ENCODE results near the gene ZDHHC18.

Gene ZDHHC18

DNA sequence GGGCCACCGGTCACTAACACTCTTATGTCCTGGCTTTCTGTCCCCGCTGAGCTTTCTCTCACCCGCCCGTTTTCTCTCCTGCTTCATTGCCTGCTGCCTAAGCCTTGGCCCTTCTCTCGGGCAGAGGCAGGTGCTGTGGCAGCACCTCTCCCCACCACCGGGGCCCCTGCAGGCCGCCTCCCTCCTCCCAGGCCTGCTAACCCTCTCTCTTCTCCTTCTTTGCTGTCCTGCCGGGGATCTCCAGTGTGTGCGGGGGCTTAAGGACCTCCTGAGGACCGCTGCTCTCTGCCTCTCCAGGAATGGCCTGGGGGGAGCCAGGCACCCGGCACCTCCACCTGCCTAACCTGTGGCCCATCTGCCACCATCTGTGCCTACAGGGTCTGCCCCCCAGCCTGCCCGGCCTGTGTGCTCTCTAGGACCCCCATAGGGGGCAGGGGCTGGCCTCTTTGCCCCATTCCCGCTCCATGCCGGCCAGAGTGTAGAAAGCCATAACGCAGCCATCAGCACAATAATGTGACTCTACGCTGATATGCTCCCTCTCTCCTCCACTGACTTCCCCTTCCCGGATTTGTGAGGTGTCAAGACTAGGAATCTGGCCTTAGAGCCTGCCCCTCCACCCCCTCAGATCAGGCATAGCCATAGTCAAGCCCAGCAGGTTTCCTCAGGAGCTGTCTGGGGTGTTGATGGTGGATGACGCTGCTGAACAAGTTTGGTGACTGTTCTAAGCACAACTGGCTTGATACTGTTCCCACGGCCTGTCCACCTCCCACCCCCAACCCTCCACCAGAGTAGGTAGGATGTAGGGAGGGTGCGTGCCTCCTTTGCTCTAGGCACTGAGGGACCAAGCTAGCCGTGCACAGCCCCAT lies 30.3 kb downstream of the ZDHHC18 start:
- Histone ChIP-seq H3K4me3 (no peak overlapping the region), H3K9me3 (ENCODE audit: low read depth, low read length) (no peaks in the 10 kb centered on the region), H3K36me3 (ENCODE audit: insufficient read depth, low read length) (peaks cover 15% of the 10 kb centered on the region; the same call in 1 of the 2 replicates), H3K27ac (no peak overlapping the region), H3K9ac (ENCODE audit: insufficient read length) (no peak overlapping the region)
- no peak for TF ChIP-seq FOXP2 (optimal IDR thresholded peaks at IDR 0.05; ENCODE audit: control extremely low read depth, extremely low read length, insufficient read depth)
- TF ChIP-seq EZH2 (IDR thresholded peaks at IDR 0.05) = no peak
- no peak for TF ChIP-seq POLR2AphosphoS5 (IDR thresholded peaks at IDR 0.05; ENCODE audit: borderline replicate concordance, low read depth, low read length)
- no peak for DNase-seq (ENCODE audit: low read depth, low spot score)

- Histone ChIP-seq H3K9me3 (ENCODE audit: low read depth, low read length) (no peaks in the 10 kb centered on the region), H3K27ac (no peak overlapping the region), H3K9ac (ENCODE audit: insufficient read length) (no peak overlapping the region), H3K36me3 (ENCODE audit: insufficient read depth, low read length) (peaks cover 7% of the 10 kb centered on the region; the same call in 1 of the 2 replicates), H3K4me3 (no peak overlapping the region)
- no peak for DNase-seq (ENCODE audit: low read depth, low spot score)
- TF ChIP-seq POLR2AphosphoS5 (IDR thresholded peaks at IDR 0.05; ENCODE audit: borderline replicate concordance, low read depth, low read length) (no peak), FOXP2 (optimal IDR thresholded peaks at IDR 0.05; ENCODE audit: control extremely low read depth, extremely low read length, insufficient read depth) (no peak)
Measured at GRCh38 chr1:26857473-26858060, 31.1 kb downstream of the ZDHHC18 start.

DNA sequence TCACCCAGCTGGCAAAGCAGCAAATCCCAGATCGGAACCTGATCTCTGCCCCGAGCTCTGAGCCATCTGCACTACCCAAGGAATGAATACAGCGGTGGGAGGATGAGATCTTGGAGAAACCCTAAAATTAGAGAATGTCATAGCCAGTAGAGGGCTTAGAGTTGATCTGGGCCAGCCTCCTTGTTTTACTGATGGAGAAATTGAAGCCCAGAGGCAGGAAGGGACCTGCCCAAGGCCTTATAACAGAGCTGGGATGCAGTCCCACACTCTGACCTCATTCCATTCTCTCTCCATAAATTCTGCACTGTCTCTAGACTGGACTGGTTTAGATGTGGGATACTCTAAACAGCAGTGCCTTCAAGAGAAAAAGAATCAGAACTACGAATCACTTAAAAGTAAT lies 31.7 kb downstream of the ZDHHC18 start:
- TF ChIP-seq EZH2 (IDR thresholded peaks at IDR 0.05) (no peak), FOXP2 (optimal IDR thresholded peaks at IDR 0.05; ENCODE audit: control extremely low read depth, extremely low read length, insufficient read depth) (no peak), POLR2AphosphoS5 (IDR thresholded peaks at IDR 0.05; ENCODE audit: borderline replicate concordance, low read depth, low read length) (no peak)
- H3K4me3 ChIP-seq = no peak overlapping the region
- H3K9ac ChIP-seq (ENCODE audit: insufficient read length) = no peak overlapping the region
- peaks cover 4% of the 10 kb centered on the region; the same call in 1 of the 2 replicates for H3K36me3 ChIP-seq (ENCODE audit: insufficient read depth, low read length)
- H3K27ac ChIP-seq = no peak overlapping the region
- no peak for DNase-seq (ENCODE audit: low read depth, low spot score)
- H3K9me3 ChIP-seq (ENCODE audit: low read depth, low read length) = no peaks in the 10 kb centered on the region

GRCh38 chr1:26858891-26859640 lies 32.6 kb downstream of the ZDHHC18 start:
- H3K4me3 ChIP-seq = no peak overlapping the region
- no peak overlapping the region for H3K9ac ChIP-seq (ENCODE audit: insufficient read length)
- DNase-seq (ENCODE audit: low read depth, low spot score) = no peak
- TF ChIP-seq FOXP2 (optimal IDR thresholded peaks at IDR 0.05; ENCODE audit: control extremely low read depth, extremely low read length, insufficient read depth) (no peak), EZH2 (IDR thresholded peaks at IDR 0.05) (no peak), POLR2AphosphoS5 (IDR thresholded peaks at IDR 0.05; ENCODE audit: borderline replicate concordance, low read depth, low read length) (no peak)
- no peaks in the 10 kb centered on the region; the same call in 1 of the 2 replicates for H3K36me3 ChIP-seq (ENCODE audit: insufficient read depth, low read length)
- no peaks in the 10 kb centered on the region for H3K9me3 ChIP-seq (ENCODE audit: low read depth, low read length)
- no peak overlapping the region for H3K27ac ChIP-seq

- no peak overlapping the region for H3K27ac ChIP-seq
- no peak for DNase-seq (ENCODE audit: low read depth, low spot score)
- no peak overlapping the region for H3K9ac ChIP-seq (ENCODE audit: insufficient read length)
- no peaks in the 10 kb centered on the region for H3K9me3 ChIP-seq (ENCODE audit: low read depth, low read length)
- TF ChIP-seq EZH2 (IDR thresholded peaks at IDR 0.05) (no peak), POLR2AphosphoS5 (IDR thresholded peaks at IDR 0.05; ENCODE audit: borderline replicate concordance, low read depth, low read length) (no peak), FOXP2 (optimal IDR thresholded peaks at IDR 0.05; ENCODE audit: control extremely low read depth, extremely low read length, insufficient read depth) (no peak)
- H3K4me3 ChIP-seq = no peak overlapping the region
- H3K36me3 ChIP-seq (ENCODE audit: insufficient read depth, low read length) = no peaks in the 10 kb centered on the region
Measured at GRCh38 chr1:26861286-26861701, 34.8 kb downstream of the ZDHHC18 start.

DNA sequence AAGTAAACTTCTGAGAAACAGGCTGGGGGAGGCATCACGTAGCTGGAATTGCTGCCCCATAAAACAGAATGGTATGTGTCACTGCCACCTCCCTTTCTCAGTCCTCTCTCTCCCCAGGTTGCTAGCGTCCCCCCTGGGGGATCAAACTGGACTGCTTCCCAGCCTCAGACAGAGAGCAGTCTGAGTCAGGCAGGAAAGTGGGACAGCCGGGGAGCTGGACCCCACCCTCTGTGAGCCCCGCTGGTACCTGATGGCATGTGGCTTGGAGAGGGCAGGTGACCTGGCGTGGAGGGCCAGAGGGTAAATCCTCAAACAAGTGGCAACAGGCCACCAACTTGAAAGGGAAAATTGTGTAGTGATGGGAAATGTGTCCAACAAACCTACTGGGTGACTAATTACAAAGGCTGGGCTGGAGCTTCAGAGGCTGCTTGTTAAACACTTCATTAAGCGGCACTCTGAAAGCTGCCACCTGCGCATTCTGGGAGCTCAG lies 35.4 kb downstream of the ZDHHC18 start:
- no peak overlapping the region for H3K27ac ChIP-seq

GRCh38 chr1:26862781-26863684 lies 36.5 kb downstream of the ZDHHC18 start, which contains the start of gene SFN:
Gene SFN, plus strand, starts transcription at chr1:26863149. Its CDS starts 64 bp downstream, at chr1:26863213.
- DNase-seq (ENCODE audit: low read depth, low spot score) = no peak
- Histone ChIP-seq H3K4me3 (no peak within 1 kb of the TSS), H3K36me3 (ENCODE audit: insufficient read depth, low read length) (no peaks in the 10 kb centered on the region), H3K27ac (no peak within 1 kb of the TSS), H3K9me3 (ENCODE audit: low read depth, low read length) (no peaks in the 10 kb centered on the region), H3K9ac (ENCODE audit: insufficient read length) (no peak within 1 kb of the TSS)
- TF ChIP-seq EZH2 (IDR thresholded peaks at IDR 0.05) = no peak
- no peak for TF ChIP-seq POLR2AphosphoS5 (IDR thresholded peaks at IDR 0.05; ENCODE audit: borderline replicate concordance, low read depth, low read length)
- no peak for TF ChIP-seq FOXP2 (optimal IDR thresholded peaks at IDR 0.05; ENCODE audit: control extremely low read depth, extremely low read length, insufficient read depth)

More for the DNA sequence above, 35.4 kb downstream of the ZDHHC18 start:
- no peaks in the 10 kb centered on the region for H3K36me3 ChIP-seq (ENCODE audit: insufficient read depth, low read length)
- no peak for TF ChIP-seq EZH2 (IDR thresholded peaks at IDR 0.05)
- no peak for TF ChIP-seq FOXP2 (optimal IDR thresholded peaks at IDR 0.05; ENCODE audit: control extremely low read depth, extremely low read length, insufficient read depth)
- no peak for TF ChIP-seq POLR2AphosphoS5 (IDR thresholded peaks at IDR 0.05; ENCODE audit: borderline replicate concordance, low read depth, low read length)
- DNase-seq (ENCODE audit: low read depth, low spot score) = no peak
- no peaks in the 10 kb centered on the region for H3K9me3 ChIP-seq (ENCODE audit: low read depth, low read length)
- H3K9ac ChIP-seq (ENCODE audit: insufficient read length) = no peak overlapping the region
- H3K4me3 ChIP-seq = no peak overlapping the region
